Keratinocyte (primary cell): Measurements from ENCODE around the gene ATP2C1. TPM values are rescaled to one million over a fixed set of nuclear protein-coding genes. Genes with fewer than 3 reads are reported as not detected.

ENCODE experiments used
- DNase-seq: peaks from one replicate; pipeline ENCODE4 v3.0.0-alpha.2; 2011; ENCODE audit warnings: low read depth, missing footprints, low spot score
- FAIRE-seq: peaks from 2 replicates; lab custom pipeline; 2011; peaks lifted over from hg19 to GRCh38; lab: Jason Lieb, UNC
- H2AFZ ChIP-seq: 2 replicates; pipeline ENCODE4 v1.6.0; 2012; ENCODE audit warnings: low read length, control low read depth, inconsistent platforms; ENCODE audit not compliant: control insufficient read depth
- H3K27ac ChIP-seq: 2 replicates; pipeline ENCODE4 v1.5.1; 2011; ENCODE audit warnings: low read length; ENCODE audit not compliant: control insufficient read depth, insufficient read depth
- H3K27me3 ChIP-seq: 3 replicates; pipeline ENCODE4 v1.6.0; 2011; ENCODE audit warnings: low read length; ENCODE audit not compliant: control insufficient read depth, insufficient read depth; ENCODE audit errors: extremely low read depth
- H3K36me3 ChIP-seq, 2 experiments: 2 replicates in 1 of 2; 3 replicates in 1 of 2; pipeline ENCODE4 v1.5.1; 2011; ENCODE audit warnings: low read length in 2 of 2, mild to moderate bottlenecking in 1 of 2; ENCODE audit not compliant: control insufficient read depth in 2 of 2, insufficient read depth in 2 of 2; ENCODE audit errors: extremely low read depth in 1 of 2
- H3K4me1 ChIP-seq: 3 replicates; pipeline ENCODE4 v1.5.1; 2011; ENCODE audit warnings: low read length; ENCODE audit not compliant: control insufficient read depth, insufficient read depth; ENCODE audit errors: extremely low read depth
- H3K4me2 ChIP-seq: 3 replicates; pipeline ENCODE4 v1.6.0; 2011; ENCODE audit warnings: low read depth, low read length; ENCODE audit not compliant: control insufficient read depth, insufficient read depth; ENCODE audit errors: extremely low read depth
- H3K4me3 ChIP-seq, 3 experiments: fragments of 200-600 bp in 1 of 3; sonication (generic) in 1 of 3; 2 replicates in 2 of 3; 3 replicates in 1 of 3; pipeline ENCODE4 v1.5.1; 2011 to 2016; ENCODE audit warnings: low read length in 3 of 3, mild to moderate bottlenecking in 3 of 3, control low read depth in 2 of 3, inconsistent platforms in 1 of 3, low read depth in 1 of 3, mixed read lengths in 1 of 3, mixed run types in 1 of 3, moderate library complexity in 1 of 3; ENCODE audit not compliant: control insufficient read depth in 2 of 3, insufficient read depth in 2 of 3; ENCODE audit errors: extremely low read depth in 1 of 3
- H3K79me2 ChIP-seq: 2 replicates; pipeline ENCODE4 v1.6.0; 2012; ENCODE audit warnings: low read length; ENCODE audit not compliant: control insufficient read depth, insufficient read depth
- H3K9ac ChIP-seq: 3 replicates; pipeline ENCODE4 v1.6.0; 2011; ENCODE audit warnings: low read length; ENCODE audit not compliant: control insufficient read depth, insufficient read depth; ENCODE audit errors: extremely low read depth
- H3K9me1 ChIP-seq: 3 replicates; pipeline ENCODE4 v1.6.0; 2011; ENCODE audit warnings: low read length; ENCODE audit not compliant: control insufficient read depth, insufficient read depth; ENCODE audit errors: extremely low read depth
- H3K9me3 ChIP-seq: 2 replicates; pipeline ENCODE4 v1.5.1; 2012; ENCODE audit warnings: low read depth, low read length; ENCODE audit not compliant: control insufficient read depth
- H4K20me1 ChIP-seq: 3 replicates; pipeline ENCODE4 v1.6.0; 2011; ENCODE audit warnings: low read length; ENCODE audit not compliant: control insufficient read depth, insufficient read depth; ENCODE audit errors: extremely low read depth
- CTCF ChIP-seq, 3 experiments: IDR thresholded peaks in 1 of 3; conservative IDR thresholded peaks in 1 of 3; optimal IDR thresholded peaks in 1 of 3; 2 replicates in 2 of 3; 3 replicates in 1 of 3; pipeline versions ENCODE3 to v1.5.1; 2011; ENCODE audit warnings: low read length in 3 of 3, mild to moderate bottlenecking in 3 of 3, moderate library complexity in 2 of 3, control low read depth in 1 of 3, inconsistent platforms in 1 of 3; ENCODE audit not compliant: insufficient read depth in 2 of 3; ENCODE audit errors: extremely low read depth in 1 of 3
- EZH2 ChIP-seq: IDR thresholded peaks from one replicate; pipeline ENCODE4 v1.6.1; 2012; ENCODE audit warnings: inconsistent platforms, mild to moderate bottlenecking, low read length, moderate library complexity
- dilution Hi-C: fragments of 300-500 bp; cut with MboI; formaldehyde crosslinking; loops from one replicate; pipeline ENCODE4 v1.7.0; 2020; ENCODE audit warnings: low sequenced_read_pairs; ENCODE audit not compliant: extremely low pct_ligation_motif_present
- polyA plus RNA-seq, 5 experiments: library from polyadenylated mRNA; depleted of rRNA in 3 of 5; stranded (reverse) in 3 of 5; stranded (forward) in 1 of 5; unstranded in 1 of 5; fragments of >200 nt; gene quantifications; 1 replicate in 1 of 5; 2 replicates in 3 of 5; 3 replicates in 1 of 5; pipeline versions ENCODE4 v1.2.1 to v1.2.3, GENCODE V29; 2011 to 2012; ENCODE audit warnings: missing spikeins in 2 of 5, low read depth in 1 of 5, low replicate concordance in 1 of 5

Gene ATP2C1
- polyA plus RNA-seq, 1 donor (not counting 4 experiments of a cell fraction or from before 2014, with no cell fraction given) = 141 TPM

- H2AFZ ChIP-seq = no peak overlapping the region
- no peaks in the 10 kb centered on the region for H3K9me1 ChIP-seq
- no peak overlapping the region for H3K9ac ChIP-seq
- H4K20me1 ChIP-seq = no peaks in the 10 kb centered on the region
- DNase-seq = no peak
- no peak overlapping the region for H3K27ac ChIP-seq
- H3K79me2 ChIP-seq = no peaks in the 10 kb centered on the region
- no peaks in the 10 kb centered on the region for H3K27me3 ChIP-seq
- no peaks in the 10 kb centered on the region for H3K4me1 ChIP-seq
- TF ChIP-seq EZH2 = no peak
- TF ChIP-seq CTCF (optimal IDR thresholded peaks at IDR 0.05 in 1 of 3, IDR thresholded peaks at IDR 0.05 in 1 of 3, conservative IDR thresholded peaks at IDR 0.05 in 1 of 3; ENCODE audit: extremely low read depth in 1 of 3, insufficient read depth in 2 of 3, low read length in 3 of 3) = no peak
- FAIRE-seq = no peak
- H3K36me3 ChIP-seq = peaks cover 0 to 8% of the 10 kb centered on the region in 2 experiments
- H3K4me2 ChIP-seq = no peak overlapping the region
- H3K4me3 ChIP-seq = no peak overlapping the region
- H3K9me3 ChIP-seq = no peaks in the 10 kb centered on the region
- dilution Hi-C loops = no loop called here
Observed at GRCh38 chr3:130948001-130948773, 54.3 kb downstream of the ATP2C1 start.

- no peak for FAIRE-seq
- H3K4me2 ChIP-seq = no peak overlapping the region
- no peak overlapping the region for H3K27ac ChIP-seq
- H3K27me3 ChIP-seq = no peaks in the 10 kb centered on the region
- H3K9me3 ChIP-seq = no peaks in the 10 kb centered on the region
- no peak overlapping the region for H2AFZ ChIP-seq
- H4K20me1 ChIP-seq = no peaks in the 10 kb centered on the region
- H3K9ac ChIP-seq = no peak overlapping the region
- TF ChIP-seq EZH2 (no peak), CTCF (optimal IDR thresholded peaks at IDR 0.05 in 1 of 3, IDR thresholded peaks at IDR 0.05 in 1 of 3, conservative IDR thresholded peaks at IDR 0.05 in 1 of 3; ENCODE audit: extremely low read depth in 1 of 3, insufficient read depth in 2 of 3, low read length in 3 of 3) (no peak)
- H3K4me1 ChIP-seq = no peaks in the 10 kb centered on the region
- no peaks in the 10 kb centered on the region for H3K9me1 ChIP-seq
- no peaks in the 10 kb centered on the region for H3K79me2 ChIP-seq
- dilution Hi-C loops = no loop called here
- H3K4me3 ChIP-seq = no peak overlapping the region
- no peak for DNase-seq
- H3K36me3 ChIP-seq = peaks cover 0 to 10% of the 10 kb centered on the region in 2 experiments
Observed at GRCh38 chr3:130948929-130949328, 55.0 kb downstream of the ATP2C1 start.
